ENCODE results near the gene TMEM144.
"Not testable (repeated sequence)": the region's sequence is repeated elsewhere in the genome, so short reads cannot be mapped to it uniquely, and the experiment has no call there.

Gene TMEM144

DNA sequence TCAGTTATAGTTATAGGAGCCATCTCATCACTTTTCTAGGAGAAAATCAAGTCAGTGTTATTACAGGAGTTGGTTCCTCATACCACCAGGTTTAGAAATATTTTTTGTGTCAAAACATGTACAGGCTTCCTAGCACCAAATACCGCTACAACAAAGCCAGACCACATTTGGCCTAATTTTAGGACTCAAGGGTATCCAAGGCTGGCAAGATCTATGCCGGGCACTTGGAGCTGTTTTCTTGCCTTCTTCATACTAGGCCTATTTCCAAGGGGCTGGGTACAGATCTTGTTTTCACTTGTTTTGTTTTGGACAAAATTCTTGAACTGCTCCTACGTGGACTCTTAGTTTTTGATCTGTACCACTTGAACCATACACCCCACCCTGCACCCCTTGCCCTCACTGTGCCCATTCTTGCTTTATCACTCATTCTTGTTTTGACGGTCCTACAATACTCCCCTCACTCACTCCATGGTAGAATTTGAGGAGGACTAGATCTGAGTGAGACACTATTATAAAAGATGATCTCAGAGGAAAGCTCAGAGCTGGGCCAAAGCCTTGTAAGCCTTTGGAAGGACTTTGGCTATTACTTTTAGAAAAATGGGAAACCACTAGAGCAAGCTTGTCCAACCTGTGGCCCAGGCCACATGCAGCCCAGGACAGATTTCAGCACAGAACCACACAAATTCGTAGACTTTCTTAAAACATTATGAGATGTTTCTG, 17.7 kb upstream of the TMEM144 start:
- no peak for DNase-seq

- DNase-seq: peak; percentile 50 to 64
Observed at GRCh38 chr4:158193171-158193749, 17.0 kb upstream of the TMEM144 start.

GRCh38 chr4:158195297-158195696, 15.0 kb upstream of the TMEM144 start:
- no peak for DNase-seq

DNA sequence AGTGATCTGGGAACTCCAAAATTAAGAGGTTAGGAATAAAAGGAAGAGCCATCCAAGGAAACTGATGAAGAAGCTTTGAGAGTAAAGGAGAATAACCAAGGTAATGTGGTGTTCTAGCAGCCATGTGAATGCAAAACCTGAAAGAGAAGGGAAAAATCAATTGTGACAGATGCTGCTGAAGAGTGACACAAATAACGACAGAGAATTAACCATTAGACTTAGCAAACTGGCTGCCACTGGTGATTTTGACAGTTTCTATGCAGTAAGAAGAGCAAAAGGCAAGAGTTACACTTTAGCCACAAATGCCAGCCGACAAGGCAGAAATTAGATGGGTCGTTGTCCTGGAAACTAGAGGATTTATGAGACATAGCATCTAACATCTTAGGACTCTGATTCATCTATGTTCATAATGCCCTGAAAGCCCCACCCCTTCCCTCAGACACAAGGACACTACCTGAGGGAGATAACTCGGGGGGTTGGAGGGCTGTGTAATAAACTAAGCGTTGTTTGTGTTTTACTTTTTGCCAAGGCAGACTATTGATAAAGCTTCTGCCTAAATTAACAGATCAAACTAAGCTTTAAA, 13.0 kb upstream of the TMEM144 start:
- no peak for DNase-seq

- DNase-seq: no peak
Observed at GRCh38 chr4:158200214-158200613, 10.1 kb upstream of the TMEM144 start.

- peak in 1 of 2 donors; percentile 54 for DNase-seq
Observed at GRCh38 chr4:158201322-158201721, 9.0 kb upstream of the TMEM144 start.

GRCh38 chr4:158201876-158202275, 8.4 kb upstream of the TMEM144 start:
- DNase-seq: peak; percentile 57 to 72

DNA sequence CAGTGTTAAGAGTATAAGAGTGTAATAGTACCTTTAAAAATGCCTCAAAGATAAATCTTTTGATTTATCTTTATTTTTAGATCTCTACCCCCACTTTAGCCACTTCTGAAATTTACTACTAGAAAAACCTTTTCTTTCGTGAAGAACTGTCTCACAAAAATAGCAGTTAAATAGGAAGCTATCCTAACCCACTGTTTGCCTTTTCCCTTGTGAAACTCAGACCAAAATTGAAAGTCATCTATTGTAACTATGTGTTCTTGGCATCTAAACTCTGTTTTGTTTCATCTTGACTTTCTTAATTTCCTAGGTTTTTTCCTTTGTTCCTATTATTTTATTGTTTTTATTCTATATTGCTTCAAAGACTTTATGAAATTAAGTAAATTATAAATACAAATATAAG, 7.8 kb upstream of the TMEM144 start:
- peak; percentile 34 for DNase-seq

DNA sequence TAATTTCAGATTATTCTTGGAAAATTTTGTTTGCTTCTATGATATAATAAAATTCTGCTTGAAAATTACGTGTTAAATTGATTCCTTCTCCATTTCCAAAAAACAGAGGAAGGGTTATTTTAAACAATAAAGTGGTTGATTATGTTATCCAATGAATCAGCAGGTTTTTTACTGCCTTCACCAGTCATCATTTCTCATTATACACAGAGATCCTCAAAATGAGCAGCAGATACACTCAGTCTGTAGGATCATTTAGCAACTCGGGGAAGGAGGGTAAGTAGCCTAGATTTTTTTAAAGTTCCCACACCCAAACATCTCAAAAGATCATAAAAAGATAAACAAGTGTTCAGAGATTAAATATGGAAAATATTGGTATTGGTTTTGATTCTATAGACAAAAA, 6.8 kb upstream of the TMEM144 start:
- peak in 1 of 2 donors; percentile 41 for DNase-seq

DNA sequence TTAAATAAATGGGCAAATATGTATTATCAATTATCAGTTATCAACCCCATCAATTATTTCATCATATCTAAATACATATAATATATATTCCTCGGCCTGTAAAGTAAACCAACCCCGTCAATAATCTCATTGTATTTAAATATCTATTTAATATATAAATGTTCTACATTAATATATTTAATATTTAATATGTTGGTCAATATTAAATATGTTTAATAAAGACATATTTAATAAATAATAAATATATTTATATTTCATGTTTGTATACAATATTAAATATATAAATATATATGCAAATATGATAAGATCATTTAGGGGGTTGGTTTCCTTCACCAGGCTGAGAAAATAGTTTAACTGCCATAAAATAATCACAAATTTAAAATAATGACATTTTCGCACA, 6.4 kb upstream of the TMEM144 start:
- no peak for DNase-seq

DNA sequence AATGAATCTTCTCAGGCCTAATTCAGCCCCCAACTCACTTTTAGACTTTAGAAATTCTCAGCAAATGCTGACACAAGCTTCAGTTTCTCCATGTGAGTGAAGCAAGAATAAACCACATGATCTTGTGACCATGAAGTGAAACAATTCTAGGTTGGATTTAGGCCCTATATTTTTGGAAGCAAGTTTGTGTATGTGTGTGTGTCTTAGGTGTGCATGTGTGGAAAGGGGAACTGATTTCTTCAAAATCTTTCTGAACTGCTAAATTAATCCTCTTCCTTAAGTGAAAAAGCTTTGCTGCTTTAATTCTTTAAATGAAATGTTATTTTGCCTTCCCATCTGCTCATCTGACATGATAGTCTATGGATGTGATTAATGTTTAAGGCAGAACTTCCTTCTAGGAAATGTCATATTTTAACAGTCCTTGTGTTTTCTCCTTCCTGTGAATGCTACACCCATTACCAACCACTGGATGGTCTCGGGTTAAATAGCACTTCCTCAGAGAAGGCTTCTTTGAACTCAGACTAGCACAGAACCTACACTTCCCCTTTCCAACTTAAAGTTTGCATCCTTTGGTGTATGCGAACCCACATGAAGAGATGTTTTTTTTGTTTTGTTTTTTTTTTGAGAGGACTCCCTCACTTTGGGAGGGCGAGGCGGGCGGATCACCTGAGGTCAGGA, 1.2 kb upstream of the TMEM144 start:
- DNase-seq: peak; percentile 88 to 90

GRCh38 chr4:158211222-158211621, 936 bp downstream of the TMEM144 start:
- DNase-seq: peak in 1 of 2 donors; percentile 17

GRCh38 chr4:158213466-158213865, 3.2 kb downstream of the TMEM144 start:
- DNase-seq: peak; percentile 21 to 23

GRCh38 chr4:158214856-158215255, 4.6 kb downstream of the TMEM144 start:
- DNase-seq: no peak

GRCh38 chr4:158217763-158218162, 7.5 kb downstream of the TMEM144 start:
- no peak for DNase-seq

DNA sequence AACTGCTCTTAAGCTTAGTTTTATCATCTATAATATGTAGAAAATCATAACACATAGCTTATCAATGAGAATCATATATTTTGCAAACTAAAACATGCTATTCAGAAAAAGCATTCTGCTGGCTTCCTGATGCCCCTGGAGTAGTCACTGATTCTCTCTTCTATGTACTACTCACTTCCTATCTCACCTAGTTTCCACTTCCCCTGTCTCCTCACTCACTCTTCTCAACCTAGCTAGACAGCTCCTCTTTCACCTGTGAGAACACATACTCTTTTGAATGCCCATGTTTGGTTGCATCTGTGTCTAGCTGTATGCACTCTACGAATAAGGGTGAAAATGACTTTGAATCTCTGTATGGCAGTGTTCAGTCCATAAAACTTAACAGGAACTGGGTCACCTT, 9.3 kb downstream of the TMEM144 start:
- DNase-seq: no peak

DNA sequence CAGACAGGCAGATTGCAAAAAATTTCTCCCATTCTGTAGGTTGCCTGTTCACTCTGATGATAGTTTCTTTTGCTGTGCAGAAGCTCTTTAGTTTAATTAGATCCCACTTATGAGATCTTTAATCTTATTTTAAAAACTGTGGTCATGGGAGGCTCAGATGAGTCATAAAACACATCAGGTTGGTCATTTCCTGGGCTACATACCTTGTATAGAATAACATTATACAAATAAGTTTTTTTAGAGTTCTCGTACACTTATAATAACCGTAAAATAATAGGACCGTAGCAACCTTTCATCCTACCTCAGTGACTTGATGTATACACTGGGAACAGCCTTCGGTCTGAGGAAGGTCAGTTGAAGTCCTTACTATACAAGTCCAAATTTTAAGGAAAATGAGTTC, 14.0 kb downstream of the TMEM144 start:
- not testable (repeated sequence) for DNase-seq

DNA sequence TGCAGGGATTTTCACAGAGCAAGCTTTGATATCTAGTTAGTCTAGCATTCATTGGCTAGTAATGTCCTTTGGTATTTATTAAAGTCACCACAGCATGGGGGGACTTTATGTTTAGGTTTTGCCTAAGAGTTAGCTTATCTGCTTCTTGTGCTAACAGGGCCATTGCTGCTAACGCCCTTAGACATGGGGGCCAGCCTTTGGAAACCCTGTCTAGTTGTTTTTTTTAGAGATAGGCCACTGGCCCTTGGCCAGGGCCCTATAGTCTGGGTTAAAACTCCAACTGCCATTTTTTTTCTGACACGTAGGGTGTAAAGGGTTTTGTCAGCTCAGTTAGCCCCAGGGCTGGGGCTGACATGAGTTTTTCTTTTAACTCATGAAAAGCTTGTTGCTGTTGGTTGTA, 14.7 kb downstream of the TMEM144 start:
- not testable (repeated sequence) for DNase-seq

GRCh38 chr4:158227880-158228279, 17.6 kb downstream of the TMEM144 start:
- DNase-seq: not testable (repeated sequence)

DNA sequence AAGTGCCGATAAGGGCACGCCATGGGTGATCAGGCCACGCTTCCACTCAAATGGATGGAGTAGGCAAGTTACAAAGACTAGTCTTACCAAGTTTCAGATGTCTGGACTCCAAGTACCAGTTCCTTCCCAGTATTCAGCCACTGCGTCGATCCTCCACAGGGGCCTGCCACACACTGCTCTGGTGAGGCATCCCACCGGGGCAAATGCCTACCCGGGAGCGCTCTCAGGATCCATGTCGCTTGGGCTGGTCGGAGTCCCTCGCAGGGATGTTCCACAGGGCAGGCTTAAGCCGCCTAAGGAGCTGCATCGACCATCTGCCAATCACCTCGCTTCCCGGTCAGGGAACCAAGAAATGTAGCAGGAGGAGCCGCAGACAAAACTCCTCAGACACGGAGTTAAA, 18.1 kb downstream of the TMEM144 start:
- DNase-seq: not testable (repeated sequence)

GRCh38 chr4:158229768-158230167, 19.5 kb downstream of the TMEM144 start:
- DNase-seq: no peak

DNA sequence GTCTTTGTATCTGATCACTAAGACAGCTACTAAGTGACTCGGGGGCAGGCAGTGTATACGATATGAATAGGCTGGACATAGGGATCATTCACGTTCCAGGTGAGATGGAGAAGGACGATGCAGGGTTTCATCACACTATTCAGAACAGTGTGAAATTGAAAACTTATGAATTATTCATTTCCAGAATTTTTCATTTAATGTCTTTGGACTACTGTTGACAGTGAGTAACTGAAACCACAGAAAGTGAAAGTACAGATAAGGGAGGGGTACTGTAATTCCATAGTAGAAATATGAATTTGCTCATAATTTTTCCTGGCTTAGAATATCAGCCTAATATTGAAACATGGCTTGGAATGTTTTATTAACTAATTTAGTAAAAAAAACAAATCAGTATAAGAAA, 24.4 kb downstream of the TMEM144 start:
- DNase-seq: no peak

- no peak for DNase-seq
Observed at GRCh38 chr4:158236304-158237030, 26.2 kb downstream of the TMEM144 start.
